Sciatic nerve (tissue), 2 donors: ENCODE results near the gene CALD1. TPM values are rescaled to one million over a fixed set of nuclear protein-coding genes. Genes with fewer than 3 reads are reported as not detected.
A peak's percentile ranks its signal among the peaks of the same experiment; 100 is the strongest.

Experiments used
- ATAC-seq: fragments of 200-7000 bp; cut with Tn5 transposase; one replicate; pipeline ENCODE4 v1.9.1; 2020; ENCODE audit warnings: mild to moderate bottlenecking, moderate library complexity
- DNase-seq: peaks from one replicate; pipeline ENCODE4 v3.0.0-alpha.2; 2020; ENCODE audit warnings: low spot score
- intact Hi-C: fragments of 100-400 bp; cut with DNase I; formaldehyde crosslinking; loops from one replicate; pipeline ENCODE4 v1.14.2; 2022
- total RNA-seq: library from RNA; stranded (reverse); fragmentation: NEBNext Ultra II Directional; extraction: Animal tissue kit (Norgen Biotek cat#: 25700); gene quantifications from one replicate; pipeline ENCODE4 v1.2.1, GENCODE V29; 2021
- donor health status: DM: no; HTN: no; CAD: no.
- donor health status: DM: no; HTN: no; CAD: no.

Gene CALD1
- total RNA-seq, 1 donor from 2014 or later, result 534 TPM

DNA sequence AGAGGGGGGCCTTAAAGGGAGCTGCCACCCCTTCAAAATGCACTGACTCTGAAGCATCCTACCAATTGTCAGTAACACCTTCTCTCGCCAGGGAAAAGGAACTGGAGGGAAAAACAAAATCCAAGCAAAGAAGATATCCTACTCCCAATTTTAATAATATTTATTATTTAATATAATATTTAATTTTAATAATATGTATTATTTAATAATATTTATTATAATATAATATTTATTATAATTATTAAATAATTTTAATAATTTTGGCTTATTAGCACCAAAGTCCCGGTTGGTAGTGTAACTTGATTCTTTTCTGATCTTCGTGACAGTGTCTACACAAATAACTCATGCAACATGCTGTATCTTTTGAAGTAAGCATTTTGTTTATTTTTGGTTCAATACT lies 148.3 kb downstream of the CALD1 start:
- intact Hi-C loops, result no loop called here
- no peak for ATAC-seq
- no peak for DNase-seq

DNA sequence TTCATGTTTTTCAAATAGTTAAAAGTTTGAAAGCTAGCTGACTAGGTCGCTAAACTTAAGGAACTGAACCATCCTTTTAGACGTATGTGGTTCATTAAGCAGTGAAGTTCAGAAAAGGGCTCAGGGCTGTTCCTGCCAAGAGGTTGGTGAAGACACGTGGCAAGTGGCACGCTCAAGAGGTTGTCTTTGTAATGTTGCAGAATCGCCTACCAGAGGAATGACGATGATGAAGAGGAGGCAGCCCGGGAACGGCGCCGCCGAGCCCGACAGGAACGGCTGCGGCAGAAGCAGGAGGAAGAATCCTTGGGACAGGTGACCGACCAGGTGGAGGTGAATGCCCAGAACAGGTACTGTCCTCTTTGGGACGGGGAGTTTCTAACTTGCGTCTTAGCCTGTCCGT lies 149.1 kb downstream of the CALD1 start:
- DNase-seq (no peak), ATAC-seq (no peak)
- intact Hi-C loops, result no loop called here

DNA sequence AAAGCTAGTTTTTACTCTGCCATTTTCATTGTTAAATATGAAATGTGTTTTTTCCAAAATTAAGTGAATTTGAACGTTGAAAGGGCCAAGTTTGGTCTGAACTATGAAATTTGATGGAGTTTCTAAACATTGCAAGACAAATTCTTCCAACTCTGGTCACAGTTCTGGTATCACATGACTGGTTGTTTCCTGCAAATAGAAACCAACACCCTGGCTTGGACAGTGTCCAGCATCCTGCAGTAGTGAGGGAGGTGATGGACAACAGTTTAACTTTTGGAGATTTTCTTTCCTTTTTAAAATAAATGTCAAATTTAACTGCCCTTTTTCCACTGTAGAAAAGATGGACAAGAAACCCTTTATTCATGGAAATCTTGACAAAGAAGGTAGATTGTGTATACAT lies 152.1 kb downstream of the CALD1 start:
- DNase-seq (no peak), ATAC-seq (no peak)
- intact Hi-C loops, result no loop called here

- intact Hi-C loops, result no loop called here
- DNase-seq (peak; percentile 64), ATAC-seq (peak; percentile 69)
Measured at GRCh38 chr7:134932707-134933370, 153.4 kb downstream of the CALD1 start.

DNA sequence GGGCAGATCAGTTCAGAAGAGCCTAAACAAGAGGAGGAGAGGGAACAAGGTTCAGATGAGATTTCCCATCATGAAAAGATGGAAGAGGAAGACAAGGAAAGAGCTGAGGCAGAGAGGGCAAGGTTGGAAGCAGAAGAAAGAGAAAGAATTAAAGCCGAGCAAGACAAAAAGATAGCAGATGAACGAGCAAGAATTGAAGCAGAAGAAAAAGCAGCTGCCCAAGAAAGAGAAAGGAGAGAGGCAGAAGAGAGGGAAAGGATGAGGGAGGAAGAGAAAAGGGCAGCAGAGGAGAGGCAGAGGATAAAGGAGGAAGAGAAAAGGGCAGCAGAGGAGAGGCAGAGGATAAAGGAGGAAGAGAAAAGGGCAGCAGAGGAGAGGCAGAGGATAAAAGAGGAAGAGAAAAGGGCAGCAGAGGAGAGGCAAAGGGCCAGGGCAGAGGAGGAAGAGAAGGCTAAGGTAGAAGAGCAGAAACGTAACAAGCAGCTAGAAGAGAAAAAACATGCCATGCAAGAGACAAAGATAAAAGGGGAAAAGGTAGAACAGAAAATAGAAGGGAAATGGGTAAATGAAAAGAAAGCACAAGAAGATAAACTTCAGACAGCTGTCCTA lies 154.1 kb downstream of the CALD1 start:
- intact Hi-C loops, result no loop called here
- ATAC-seq (no peak), DNase-seq (no peak)

- ATAC-seq (peak; percentile 43), DNase-seq (no peak)
- intact Hi-C loops, result no loop called here
Measured at GRCh38 chr7:134935701-134936100, 156.3 kb downstream of the CALD1 start.

DNA sequence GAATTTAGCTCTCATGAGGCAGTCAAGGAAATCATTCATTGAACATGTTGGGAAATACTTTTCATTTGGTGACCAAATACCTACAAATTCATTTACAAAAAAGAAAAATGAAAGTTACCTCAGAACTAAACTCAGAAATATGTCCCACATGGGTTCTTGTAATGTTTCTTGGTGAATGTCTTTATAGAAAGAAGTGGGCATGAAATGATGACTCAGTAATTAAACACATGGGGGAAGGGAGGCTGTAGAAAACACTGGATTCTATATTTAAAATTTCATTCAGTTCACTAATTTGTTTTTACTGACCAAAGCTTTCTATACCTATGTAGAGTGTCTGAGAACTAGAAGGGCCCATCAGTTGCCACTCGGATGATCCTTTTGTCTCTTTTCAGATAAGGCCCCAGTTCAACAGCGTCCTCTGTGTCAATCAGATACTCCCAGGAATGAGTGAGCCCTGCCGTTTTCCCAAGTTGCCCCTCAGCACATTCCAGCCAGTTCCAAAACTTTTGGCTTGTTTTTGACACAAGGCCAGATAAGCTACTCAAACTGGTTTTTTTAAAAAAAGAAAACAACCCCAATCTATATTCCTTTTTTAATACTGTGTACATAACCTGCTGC lies 157.6 kb downstream of the CALD1 start:
- DNase-seq (no peak), ATAC-seq (no peak)
- intact Hi-C loops, result no loop called here

- ATAC-seq, result no peak
- intact Hi-C loops, result no loop called here
Measured at GRCh38 chr7:134938141-134938540, 158.7 kb downstream of the CALD1 start.

GRCh38 chr7:134939136-134939535 lies 159.7 kb downstream of the CALD1 start:
- DNase-seq, result no peak
- no peak for ATAC-seq
- intact Hi-C loops, result no loop called here

More at GRCh38 chr7:134938141-134938540, 158.7 kb downstream of the CALD1 start:
- DNase-seq, result no peak

- DNase-seq (no peak), ATAC-seq (no peak)
- intact Hi-C loops, result no loop called here
Measured at GRCh38 chr7:134940729-134941128, 161.3 kb downstream of the CALD1 start.

DNA sequence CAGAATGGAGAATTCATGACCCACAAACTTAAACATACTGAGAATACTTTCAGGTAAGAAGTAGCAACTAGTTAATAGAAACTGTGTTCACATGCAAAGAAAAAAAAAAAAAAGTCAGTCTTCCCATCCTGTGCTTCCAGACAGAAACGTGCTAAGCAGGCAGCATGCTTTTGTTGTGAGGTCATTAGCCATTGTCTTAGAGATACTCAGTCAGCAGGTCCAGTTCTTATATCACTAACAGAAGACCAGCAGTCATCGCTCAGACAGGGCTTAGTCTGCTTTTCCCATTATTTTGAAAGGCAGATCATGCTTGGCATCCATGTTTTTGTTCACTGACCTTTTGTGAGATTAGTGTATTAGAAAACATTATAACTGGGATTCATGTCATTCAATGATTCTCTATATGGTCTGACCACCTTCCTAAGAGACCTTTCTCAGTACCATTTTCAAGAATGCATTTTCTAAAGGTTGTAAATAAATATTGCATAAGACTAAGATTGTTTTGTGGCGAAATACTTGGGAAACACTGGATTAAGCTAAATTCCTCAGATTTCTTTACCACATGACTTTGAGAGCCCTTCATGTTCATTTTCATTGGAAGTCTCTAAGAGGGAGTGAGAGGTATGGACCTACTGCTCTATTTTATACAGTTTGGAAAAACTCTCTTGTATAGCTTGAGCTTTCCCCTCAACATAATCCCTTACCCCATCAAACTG lies 161.9 kb downstream of the CALD1 start:
- intact Hi-C loops, result no loop called here
- no peak for ATAC-seq
- DNase-seq, result no peak

- intact Hi-C loops, result no loop called here
- ATAC-seq, result no peak
- no peak for DNase-seq
Measured at GRCh38 chr7:134941952-134942351, 162.5 kb downstream of the CALD1 start.

DNA sequence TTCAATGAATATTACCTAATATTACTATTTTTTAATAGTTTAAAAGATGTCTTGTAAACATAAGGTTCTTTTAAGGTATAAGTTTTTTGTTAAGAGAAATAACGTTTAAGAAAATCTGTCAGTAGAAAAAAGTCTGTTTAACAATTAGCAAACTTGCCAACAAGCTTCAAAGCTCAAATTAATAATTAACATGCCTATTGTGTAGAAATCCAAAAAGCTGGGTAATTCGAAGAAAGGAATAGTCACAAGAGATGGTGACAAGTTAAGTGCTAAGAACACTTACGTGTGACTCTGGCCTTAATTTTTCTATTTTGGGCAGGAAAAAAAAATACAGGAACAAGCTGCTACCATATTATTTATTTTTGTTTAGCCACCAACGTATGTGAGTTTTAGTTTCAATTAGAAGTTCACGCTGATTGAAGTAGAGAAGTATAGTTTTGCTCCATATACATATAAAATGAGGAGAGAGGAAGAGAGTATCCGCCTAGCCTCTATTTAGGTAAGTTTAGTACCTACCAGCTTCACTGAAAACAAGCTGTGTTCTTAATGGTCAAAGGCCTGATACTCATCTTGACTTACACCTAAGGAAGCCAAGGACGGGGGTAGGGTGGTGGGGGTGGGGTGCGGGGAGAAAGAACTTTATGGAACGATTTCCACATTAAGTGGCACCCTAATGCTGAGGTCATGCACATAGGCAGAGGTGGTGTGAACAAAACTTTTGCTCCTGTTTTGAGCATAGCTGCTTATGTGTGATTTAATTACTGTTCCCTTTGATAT lies 163.4 kb downstream of the CALD1 start:
- intact Hi-C loops, result no loop called here
- ATAC-seq (no peak), DNase-seq (no peak)

- ATAC-seq (no peak), DNase-seq (no peak)
- intact Hi-C loops, result no loop called here
Measured at GRCh38 chr7:134943785-134944400, 164.5 kb downstream of the CALD1 start.

DNA sequence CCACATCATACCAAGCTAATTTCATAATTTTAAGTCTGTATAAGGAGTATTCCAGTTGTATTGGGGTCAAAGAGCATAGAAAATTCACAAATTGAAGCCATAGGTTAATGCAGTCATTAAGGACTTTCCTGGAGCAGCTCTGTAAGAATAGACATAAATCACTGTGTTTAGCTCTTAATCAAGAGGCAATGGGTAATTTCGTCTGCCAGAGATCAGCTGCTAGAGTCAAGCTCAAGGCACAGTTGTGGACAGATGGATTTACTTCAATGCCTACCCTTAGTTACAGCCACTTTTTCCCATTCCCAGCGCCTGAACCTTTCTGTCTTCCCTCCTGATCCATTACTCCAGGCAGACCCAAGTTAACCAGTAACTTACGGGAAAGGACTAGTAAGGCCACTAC lies 166.3 kb downstream of the CALD1 start:
- DNase-seq (no peak), ATAC-seq (no peak)
- intact Hi-C loops, result loop anchor here (5.0 kb wide), 1 partner anchor 258 kb away; no protein-coding TSS in a partner anchor

GRCh38 chr7:134946260-134946659 lies 166.8 kb downstream of the CALD1 start:
- no peak for ATAC-seq
- intact Hi-C loops, result loop anchor here (5.0 kb wide), 1 partner anchor 259 kb away; no protein-coding TSS in a partner anchor
- DNase-seq, result no peak

DNA sequence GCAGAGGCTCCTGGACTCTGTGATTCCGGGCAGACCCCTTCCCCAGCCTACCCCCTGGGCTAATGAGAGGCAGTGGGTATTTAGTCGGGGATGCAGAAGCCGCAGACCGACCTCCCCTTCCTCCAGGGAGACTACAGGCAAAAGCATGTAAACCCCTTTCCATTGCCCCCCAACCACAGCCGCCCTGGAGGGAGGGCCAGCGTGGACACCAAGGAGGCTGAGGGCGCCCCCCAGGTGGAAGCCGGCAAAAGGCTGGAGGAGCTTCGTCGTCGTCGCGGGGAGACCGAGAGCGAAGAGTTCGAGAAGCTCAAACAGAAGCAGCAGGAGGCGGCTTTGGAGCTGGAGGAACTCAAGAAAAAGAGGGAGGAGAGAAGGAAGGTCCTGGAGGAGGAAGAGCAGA lies 167.9 kb downstream of the CALD1 start:
- DNase-seq, result no peak
- ATAC-seq, result no peak
- intact Hi-C loops, result loop anchor here (5.0 kb wide), 1 partner anchor 260 kb away; no protein-coding TSS in a partner anchor

DNA sequence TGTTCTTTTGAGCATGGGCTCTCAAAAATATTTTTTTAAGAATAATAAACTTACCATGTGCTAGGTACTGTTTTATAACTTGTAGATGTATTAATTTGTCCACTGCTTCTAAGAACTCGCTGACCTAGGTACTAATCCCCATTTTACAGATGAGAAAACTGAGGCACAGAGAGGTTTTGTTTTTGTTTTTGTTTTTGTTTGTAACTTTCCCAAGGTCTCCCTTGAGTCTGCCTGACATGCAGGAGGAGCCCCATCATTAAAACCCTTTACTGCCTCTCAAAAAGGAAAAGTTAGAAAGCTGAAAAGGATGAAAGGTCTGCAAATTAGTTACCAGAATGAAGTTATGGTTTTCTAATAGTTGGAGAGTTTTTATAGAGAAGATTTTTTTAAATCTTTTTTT lies 168.4 kb downstream of the CALD1 start:
- DNase-seq, result no peak
- ATAC-seq, result no peak
- intact Hi-C loops, result loop anchor here (5.0 kb wide), 1 partner anchor 261 kb away; no protein-coding TSS in a partner anchor
